ENCODE results near the gene ELMOD2. TPM values are rescaled to one million over a fixed set of nuclear protein-coding genes. Genes with fewer than 3 reads are reported as not detected.

Gene ELMOD2
- total and polyA plus RNA-seq, 2 of the 13 experiments (the other 11 are each of a cell fraction or from before 2014, with no cell fraction given): 10.2 to 38.1 TPM

DNA sequence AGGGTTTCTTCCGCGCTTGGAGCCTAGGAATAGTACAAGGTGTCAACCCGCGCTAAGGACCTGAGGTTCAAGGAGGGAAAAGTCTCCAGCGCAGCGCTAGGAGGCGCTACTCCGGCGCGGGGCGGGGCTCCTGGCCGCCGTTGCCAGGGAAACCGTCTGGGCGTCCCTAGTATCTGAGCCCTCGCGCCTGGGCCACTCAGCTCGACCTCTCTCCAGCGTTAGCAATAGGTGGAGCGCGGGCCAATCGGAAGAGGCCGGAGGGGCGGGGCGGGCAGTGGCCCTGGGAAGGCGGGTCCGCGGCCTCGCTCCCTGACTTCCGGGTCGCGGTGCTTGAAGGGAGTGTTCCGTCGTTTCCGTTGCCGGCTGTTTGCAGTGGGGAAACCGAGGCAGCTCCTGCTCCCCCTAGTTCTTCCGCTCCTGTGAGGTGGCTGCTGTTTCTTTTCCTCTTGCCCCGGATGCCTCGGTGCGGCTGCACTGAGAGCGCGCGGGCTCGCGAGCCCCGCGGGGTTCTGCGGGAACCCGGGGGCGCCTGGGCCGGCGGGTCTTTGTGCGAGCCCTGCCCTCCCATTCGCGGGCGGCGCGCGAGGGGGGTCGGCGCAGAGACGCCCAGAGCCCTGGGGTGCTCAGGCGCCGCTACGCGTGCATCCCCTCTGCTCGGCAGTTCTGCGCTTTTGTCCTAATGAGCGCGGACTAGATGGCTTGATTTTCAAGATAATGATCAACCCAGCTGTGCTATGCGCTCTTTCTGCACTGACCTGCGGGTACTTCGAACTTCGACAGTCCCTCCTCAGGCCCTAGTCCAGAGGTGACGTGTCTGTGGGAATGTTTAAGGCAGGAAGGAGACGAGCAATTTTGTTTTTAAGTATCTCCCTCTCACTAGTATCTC lies at the start of gene ELMOD2 (continued):
- TF ChIP-seq, protein P1, sequence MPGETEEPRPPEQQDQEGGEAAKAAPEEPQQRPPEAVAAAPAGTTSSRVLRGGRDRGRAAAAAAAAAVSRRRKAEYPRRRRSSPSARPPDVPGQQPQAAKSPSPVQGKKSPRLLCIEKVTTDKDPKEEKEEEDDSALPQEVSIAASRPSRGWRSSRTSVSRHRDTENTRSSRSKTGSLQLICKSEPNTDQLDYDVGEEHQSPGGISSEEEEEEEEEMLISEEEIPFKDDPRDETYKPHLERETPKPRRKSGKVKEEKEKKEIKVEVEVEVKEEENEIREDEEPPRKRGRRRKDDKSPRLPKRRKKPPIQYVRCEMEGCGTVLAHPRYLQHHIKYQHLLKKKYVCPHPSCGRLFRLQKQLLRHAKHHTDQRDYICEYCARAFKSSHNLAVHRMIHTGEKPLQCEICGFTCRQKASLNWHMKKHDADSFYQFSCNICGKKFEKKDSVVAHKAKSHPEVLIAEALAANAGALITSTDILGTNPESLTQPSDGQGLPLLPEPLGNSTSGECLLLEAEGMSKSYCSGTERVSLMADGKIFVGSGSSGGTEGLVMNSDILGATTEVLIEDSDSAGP (CRISPR knock-in tag; IDR thresholded peaks at IDR 0.05; ENCODE audit: borderline replicate concordance): peak; percentile 79; the same call in 1 of the 2 replicates
- TF ChIP-seq NFYC (CRISPR knock-in tag; IDR thresholded peaks at IDR 0.05) (peak; percentile 84), PITX1 (CRISPR knock-in tag; IDR thresholded peaks at IDR 0.05) (peak; percentile 37; the same call in 1 of the 2 replicates), GABPB1 (CRISPR knock-in tag; IDR thresholded peaks at IDR 0.05) (peak; percentile 96), ZFP36L1 (CRISPR knock-in tag; IDR thresholded peaks at IDR 0.05) (no peak), SNAPC2 (CRISPR knock-in tag; IDR thresholded peaks at IDR 0.05) (no peak), MBNL3 (CRISPR knock-in tag; conservative IDR thresholded peaks at IDR 0.05) (no peak), HIVEP1 (CRISPR knock-in tag; IDR thresholded peaks at IDR 0.05) (no peak), FOXO1 (CRISPR knock-in tag; IDR thresholded peaks at IDR 0.05) (no peak), MED1 (CRISPR knock-in tag; IDR thresholded peaks at IDR 0.05) (peak; percentile 64), RBM22 (optimal IDR thresholded peaks at IDR 0.05; ENCODE audit: low read length) (peak; percentile 78), TBX3 (IDR thresholded peaks at IDR 0.05; ENCODE audit: borderline replicate concordance) (no peak), PAWR (CRISPR knock-in tag; IDR thresholded peaks at IDR 0.05; ENCODE audit: borderline replicate concordance) (0 out of 2 replicates have a peak, but pooled peaks have one; percentile 77), TSC22D2 (CRISPR knock-in tag; IDR thresholded peaks at IDR 0.05; ENCODE audit: borderline replicate concordance) (peak; percentile 29; the same call in 1 of the 2 replicates), ZNF567 (CRISPR knock-in tag; IDR thresholded peaks at IDR 0.05; ENCODE audit: borderline replicate concordance) (no peak; the same call in 1 of the 2 replicates), HDAC1 (CRISPR knock-in tag; IDR thresholded peaks at IDR 0.05) (peak; percentile 80), ELF3 (CRISPR knock-in tag; IDR thresholded peaks at IDR 0.05) (peak; percentile 87), TOE1 (CRISPR knock-in tag; IDR thresholded peaks at IDR 0.05) (no peak), JUN (CRISPR knock-in tag; IDR thresholded peaks at IDR 0.05) (peak; percentile 23; the same call in 1 of the 2 replicates), JARID2 (CRISPR knock-in tag; IDR thresholded peaks at IDR 0.05; ENCODE audit: insufficient replicate concordance) (no peak), JUND (CRISPR knock-in tag; IDR thresholded peaks at IDR 0.05) (no peak), MBD4 (IDR thresholded peaks at IDR 0.05; ENCODE audit: borderline replicate concordance, low read length) (no peak), ZNF143 (CRISPR knock-in tag; IDR thresholded peaks at IDR 0.05) (peak; percentile 81), ZNF564 (CRISPR knock-in tag; IDR thresholded peaks at IDR 0.05) (no peak), ZNF569 (CRISPR knock-in tag; IDR thresholded peaks at IDR 0.05; ENCODE audit: borderline replicate concordance) (no peak), ZBTB8A (CRISPR knock-in tag; IDR thresholded peaks at IDR 0.05; ENCODE audit: borderline replicate concordance, low read depth) (no peak), KLF6 (CRISPR knock-in tag; IDR thresholded peaks at IDR 0.05) (peak; percentile 56; the same call in 1 of the 2 replicates)
- TF ChIP-seq, protein P2, sequence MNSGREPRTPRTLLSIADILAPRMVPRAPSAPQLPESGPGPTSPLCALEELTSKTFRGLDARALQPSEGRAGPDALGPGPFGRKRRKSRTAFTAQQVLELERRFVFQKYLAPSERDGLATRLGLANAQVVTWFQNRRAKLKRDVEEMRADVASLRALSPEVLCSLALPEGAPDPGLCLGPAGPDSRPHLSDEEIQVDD (CRISPR knock-in tag; IDR thresholded peaks at IDR 0.05; ENCODE audit: borderline replicate concordance): no peak
- TF ChIP-seq, protein P3, sequence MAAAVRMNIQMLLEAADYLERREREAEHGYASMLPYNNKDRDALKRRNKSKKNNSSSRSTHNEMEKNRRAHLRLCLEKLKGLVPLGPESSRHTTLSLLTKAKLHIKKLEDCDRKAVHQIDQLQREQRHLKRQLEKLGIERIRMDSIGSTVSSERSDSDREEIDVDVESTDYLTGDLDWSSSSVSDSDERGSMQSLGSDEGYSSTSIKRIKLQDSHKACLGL (CRISPR knock-in tag; IDR thresholded peaks at IDR 0.05): no peak; the same call in 1 of the 2 replicates
